GM12878 (cell line): Measurements from ENCODE around the gene ARRDC4. TPM values are rescaled to one million over a fixed set of nuclear protein-coding genes. Genes with fewer than 3 reads are reported as not detected.

ENCODE experiments used
- ATAC-seq: fragments of 200-7000 bp; cut with Tn5 transposase; 3 replicates; pipeline ENCODE4 v1.9.1; 2020; ENCODE audit warnings: mild to moderate bottlenecking, moderate library complexity
- BruUV-seq: library from RNA; stranded (reverse); fragments of 400-500 nt; replicated peaks from 2 replicates; lab custom pipeline; 2021; lab: Mats Ljungman, UMichigan
- CTCF ChIA-PET: fragments of 300-600 bp; sonication (Branson Sonifier 250); formaldehyde crosslinking; extraction: SDS; loops from one replicate; lab custom pipeline; 2021; ENCODE audit warnings: inconsistent platforms; lab: Yijun Ruan, JAX
- POLR2A ChIA-PET: fragments of 350-600 bp; formaldehyde crosslinking; extraction: SDS; loops from one replicate; lab custom pipeline; 2021; ENCODE audit warnings: inconsistent platforms; lab: Charles Lee
- RAD21 ChIA-PET: fragments of 300-600 bp; sonication (Branson Sonifier 250); formaldehyde crosslinking; loops from one replicate; lab custom pipeline; 2023; ENCODE audit warnings: antibody characterized with exemption; ENCODE audit not compliant: unreplicated experiment; lab: Charles Lee
- SMC1A ChIA-PET: fragments of 300-600 bp; sonication (Branson Sonifier 250); formaldehyde crosslinking; loops from one replicate; lab custom pipeline; 2023; ENCODE audit not compliant: unreplicated experiment, uncharacterized antibody; lab: Charles Lee
- DNase-seq: peaks from one replicate; pipeline ENCODE4 v3.0.0-alpha.2; 2011; ENCODE audit warnings: low read depth, low spot score
- FAIRE-seq: peaks from 3 replicates; lab custom pipeline; 2011; peaks lifted over from hg19 to GRCh38; lab: Jason Lieb, UNC
- H2AFZ ChIP-seq: 2 replicates; pipeline ENCODE4 v1.6.0; 2011; ENCODE audit warnings: low read depth, low read length, control low read depth; ENCODE audit not compliant: control insufficient read depth
- H3K27ac ChIP-seq: 2 replicates; pipeline ENCODE4 v1.5.1; 2011; ENCODE audit warnings: control low read depth; ENCODE audit not compliant: control insufficient read depth, insufficient read depth
- H3K27me3 ChIP-seq, 2 experiments: replicated peaks in 1 of 2; 2 replicates each; pipeline versions ENCODE4 v1.6.0 to v1.6.1; 2011; ENCODE audit warnings: low read length in 1 of 2; ENCODE audit not compliant: control insufficient read depth in 2 of 2, insufficient read depth in 2 of 2
- H3K36me3 ChIP-seq, 2 experiments: 2 replicates each; pipeline ENCODE4 v1.5.1; 2011; ENCODE audit warnings: low read length in 1 of 2; ENCODE audit not compliant: control insufficient read depth in 2 of 2, insufficient read depth in 2 of 2
- H3K4me1 ChIP-seq: 2 replicates; pipeline ENCODE4 v1.6.1; 2011; ENCODE audit warnings: mild to moderate bottlenecking, low read length, moderate library complexity, mixed read lengths; ENCODE audit not compliant: control insufficient read depth, insufficient read depth
- H3K4me2 ChIP-seq: 2 replicates; pipeline ENCODE4 v1.6.0; 2011; ENCODE audit warnings: control low read depth; ENCODE audit not compliant: control insufficient read depth, insufficient read depth
- H3K4me3 ChIP-seq: fragments of 200-600 bp; sonication (generic); 2 replicates; pipeline ENCODE4 v1.5.1; 2016
- H3K79me2 ChIP-seq: 2 replicates; pipeline ENCODE4 v1.6.0; 2011; ENCODE audit warnings: low read length; ENCODE audit not compliant: control insufficient read depth, insufficient read depth
- H3K9ac ChIP-seq: 2 replicates; pipeline ENCODE4 v1.8.0; 2011; ENCODE audit warnings: low read length, control low read depth, mixed read lengths; ENCODE audit not compliant: control insufficient read depth, insufficient read depth
- H3K9me3 ChIP-seq: replicated peaks from 3 replicates; pipeline ENCODE4 v1.5.1; 2011; ENCODE audit warnings: mild to moderate bottlenecking, low read length; ENCODE audit not compliant: control insufficient read depth, insufficient read depth
- H4K20me1 ChIP-seq: 2 replicates; pipeline ENCODE4 v1.6.0; 2011; ENCODE audit not compliant: control insufficient read depth, insufficient read depth
- ASH2L ChIP-seq: fragments of 300-600, 200-600 bp; sonication (generic); IDR thresholded peaks from 2 replicates; pipeline ENCODE4 v1.6.1; 2017; ENCODE audit warnings: low read depth, mild to moderate bottlenecking, borderline replicate concordance
- ESRRA ChIP-seq: IDR thresholded peaks from 2 replicates; pipeline ENCODE4 v1.6.1; 2012; ENCODE audit warnings: mild to moderate bottlenecking, low read length, improper control_type of control experiment
- IKZF1 ChIP-seq: fragments of 450-650 bp; conservative IDR thresholded peaks from 2 replicates; pipeline ENCODE4 v1.6.1; 2017; ENCODE audit warnings: antibody characterized with exemption, mild to moderate bottlenecking
- NRF1 ChIP-seq: conservative IDR thresholded peaks from 2 replicates; pipeline ENCODE4 v1.6.1; 2011; ENCODE audit warnings: mild to moderate bottlenecking, low read depth, low read length, improper control_type of control experiment
- YY1 ChIP-seq: IDR thresholded peaks from 2 replicates; pipeline ENCODE4 v1.6.1; 2011; ENCODE audit warnings: low read depth, mild to moderate bottlenecking, low read length
- ZNF622 ChIP-seq: fragments of 450-650 bp; IDR thresholded peaks from 2 replicates; pipeline ENCODE4 v1.6.1; 2017; ENCODE audit warnings: mild to moderate bottlenecking, inconsistent platforms
- WGBS: methylation state at CpG from one replicate; pipeline ENCODE4 v1.1.6; 2016; ENCODE audit warnings: low lambda C conversion rate; ENCODE audit not compliant: insufficient replicate concordance, insufficient coverage; ENCODE audit errors: missing lambda C conversion rate; 5-methylcytosine and 5-hydroxymethylcytosine counted together
- in situ Hi-C: fragments of 300-500 bp; cut with MboI; formaldehyde crosslinking; loops from 9 replicates; pipeline ENCODE4 v1.14.3; 2018; ENCODE audit warnings: mixed read lengths
- intact Hi-C: fragments of 100-400 bp; cut with micrococcal nuclease; formaldehyde crosslinking; loops from one replicate; pipeline ENCODE4 v1.14.2; 2022; ENCODE audit not compliant: unreplicated experiment
- polyA plus RNA-seq, 11 experiments: library from polyadenylated mRNA; depleted of rRNA in 4 of 11; unstranded in 6 of 11; stranded (reverse) in 5 of 11; fragments of >200 nt; fragmentation: Nextera tagmentation in 4 of 11; fragmentation: Illumina TruSeq in 1 of 11; extraction: Ambion mirVana in 4 of 11; extraction: Trizol in 1 of 11; gene quantifications; 1 replicate in 1 of 11; 2 replicates in 10 of 11; pipeline versions ENCODE4 v1.2.1 to v1.2.3, GENCODE V29; 2011 to 2016; ENCODE audit warnings: inconsistent platforms in 2 of 11, missing spikeins in 2 of 11, low read depth in 1 of 11
- total RNA-seq, 4 experiments: library from RNA; depleted of rRNA in 3 of 4; stranded (reverse); fragments of >200 nt in 3 of 4; fragmentation: Illumina TruSeq in 1 of 4; extraction: Trizol in 1 of 4; gene quantifications; 2 replicates each; pipeline versions ENCODE4 v1.2.1 to v1.2.3, GENCODE V29; 2013 to 2021

Gene ARRDC4
- total and polyA plus RNA-seq, 10 of the 15 experiments (the other 5 are each of a cell fraction or from before 2014, with no cell fraction given): 0.03 to 0.54 (median 0.07) TPM

- no peak for TF ChIP-seq ASH2L
- TF ChIP-seq IKZF1: no peak
These were observed 40.0 kb downstream of the ARRDC4 start (continued) for GRCh38 chr15:98000249-98001203.

GRCh38 chr15:98001663-98002194 is 41.2 kb downstream of the ARRDC4 start:
- DNase-seq (no peak), ATAC-seq (no peak), FAIRE-seq (peak; percentile 38)
- ChIA-PET CTCF (no interaction called here), SMC1A (no interaction called here), POLR2A (no interaction called here), RAD21 (no interaction called here)
- no peaks in the 10 kb centered on the region for H3K4me1 ChIP-seq
- H3K9ac ChIP-seq: no peak overlapping the region
- H3K79me2 ChIP-seq: no peaks in the 10 kb centered on the region
- intact Hi-C loops: no loop called here
- in situ Hi-C loops: no loop called here
- H3K9me3 ChIP-seq: no peaks in the 10 kb centered on the region; the same call in 2 of the 3 replicates
- no peaks in the 10 kb centered on the region for H3K27me3 ChIP-seq
- H3K36me3 ChIP-seq: no peaks in the 10 kb centered on the region
- no peak overlapping the region for H3K4me3 ChIP-seq
- H3K27ac ChIP-seq: no peak overlapping the region
- WGBS: 59% methylated on average over 10 of the region's 10 CpGs
- no peak overlapping the region for H2AFZ ChIP-seq
- no peak overlapping the region for H3K4me2 ChIP-seq
- TF ChIP-seq YY1 (no peak), ZNF622 (no peak), NRF1 (no peak), ESRRA (no peak)
- TF ChIP-seq, all 136 proteins: peak for 0
- no peaks in the 10 kb centered on the region for H4K20me1 ChIP-seq
- no TSS peak for BruUV-seq
